ENCODE results near the gene RAP1A. TPM values are rescaled to one million over a fixed set of nuclear protein-coding genes. Genes with fewer than 3 reads are reported as not detected.

Gene RAP1A
- total RNA-seq, 6 experiments from 2014 or later: 75.7 to 82.9 (median 80.3) TPM

DNA sequence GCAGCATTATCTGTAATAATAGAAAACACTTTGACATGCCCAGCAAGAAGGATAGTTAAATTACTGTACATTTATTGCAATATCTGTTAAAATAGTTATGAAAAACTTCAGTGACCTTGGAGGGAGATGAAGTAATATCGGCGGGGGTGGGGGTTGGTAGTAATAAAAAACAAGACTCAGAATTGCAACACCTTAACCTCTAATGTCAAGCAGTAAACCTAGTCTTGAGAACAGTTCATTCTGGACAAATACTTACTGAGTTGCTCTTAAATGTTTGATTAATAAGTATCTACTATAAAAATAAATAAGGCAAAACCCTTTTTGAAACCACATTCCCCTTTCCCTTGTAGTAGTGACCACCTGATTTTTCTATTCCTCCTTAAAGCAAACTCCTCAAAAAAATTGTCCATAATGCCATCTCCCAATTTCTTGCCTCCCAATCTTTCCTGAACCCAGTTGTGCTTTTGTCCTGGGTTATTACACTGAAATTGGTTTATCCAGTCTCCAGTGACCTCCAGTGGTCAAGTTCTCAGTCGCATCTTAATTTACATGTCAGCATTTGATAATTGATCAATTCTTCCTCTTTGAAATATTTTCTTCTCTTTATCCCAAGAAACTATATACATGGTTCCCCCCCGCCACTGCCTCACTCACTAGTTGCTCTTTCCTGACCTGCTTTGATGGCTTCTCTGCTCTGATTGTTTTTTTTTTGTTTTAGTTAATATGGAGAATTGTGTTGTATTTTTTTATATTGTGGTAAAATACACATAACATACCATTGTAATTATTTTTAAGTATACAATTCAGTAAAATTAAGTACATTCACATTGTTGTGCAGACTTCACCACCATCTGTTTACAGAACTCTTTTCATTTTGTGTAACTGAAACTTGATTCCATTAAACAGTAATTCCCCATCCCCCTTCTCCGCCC is 36.8 kb downstream of the RAP1A start:
- no peaks in the 10 kb centered on the region for H3K36me3 Mint-ChIP-seq (ENCODE audit: low read depth)
- no peaks in the 10 kb centered on the region for H3K9me3 Mint-ChIP-seq
- peaks cover 12% of the 10 kb centered on the region for H3K4me1 Mint-ChIP-seq (ENCODE audit: low read depth)
- H3K27ac Mint-ChIP-seq: peak overlapping the region; percentile 24
- no peak overlapping the region for H3K4me3 Mint-ChIP-seq
- peak; percentile 87 for TF ChIP-seq CTCF (IDR thresholded peaks at IDR 0.05)
- peak; percentile 62 for DNase-seq
- no peaks in the 10 kb centered on the region for H3K27me3 Mint-ChIP-seq (ENCODE audit: insufficient read depth)

DNA sequence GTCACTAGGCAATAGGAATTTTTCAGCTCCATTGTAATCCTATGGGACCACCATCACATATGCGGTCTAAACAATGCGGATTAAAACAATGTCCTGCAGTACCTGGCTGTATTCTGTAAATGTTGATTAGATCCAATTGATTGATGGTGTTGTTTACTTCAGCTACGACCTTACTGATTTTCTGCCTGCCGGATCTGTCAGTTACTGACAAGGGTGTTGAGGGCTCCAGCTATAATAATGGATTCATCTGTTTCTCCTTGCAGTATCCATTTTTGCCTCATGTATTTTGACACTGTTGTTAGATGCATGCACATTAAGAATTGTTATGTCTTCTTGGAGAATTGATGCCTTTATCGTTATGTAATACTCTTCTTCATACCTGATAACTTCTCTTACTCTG is 39.0 kb downstream of the RAP1A start:
- H3K4me3 Mint-ChIP-seq: no peak overlapping the region
- TF ChIP-seq CTCF (IDR thresholded peaks at IDR 0.05): no peak
- no peaks in the 10 kb centered on the region for H3K36me3 Mint-ChIP-seq (ENCODE audit: low read depth)
- H3K27me3 Mint-ChIP-seq (ENCODE audit: insufficient read depth): no peaks in the 10 kb centered on the region
- H3K9me3 Mint-ChIP-seq: no peaks in the 10 kb centered on the region
- H3K4me1 Mint-ChIP-seq (ENCODE audit: low read depth): peaks cover 16% of the 10 kb centered on the region
- DNase-seq: no peak
- H3K27ac Mint-ChIP-seq: no peak overlapping the region

- DNase-seq: no peak
- Mint-ChIP-seq H3K27ac (no peak overlapping the region), H3K36me3 (ENCODE audit: low read depth) (no peaks in the 10 kb centered on the region), H3K27me3 (ENCODE audit: insufficient read depth) (no peaks in the 10 kb centered on the region), H3K9me3 (no peaks in the 10 kb centered on the region), H3K4me3 (no peak overlapping the region), H3K4me1 (ENCODE audit: low read depth) (peaks cover 34% of the 10 kb centered on the region)
- TF ChIP-seq CTCF (IDR thresholded peaks at IDR 0.05): no peak
Observed at GRCh38 chr1:111660204-111661150, 40.9 kb downstream of the RAP1A start.

DNA sequence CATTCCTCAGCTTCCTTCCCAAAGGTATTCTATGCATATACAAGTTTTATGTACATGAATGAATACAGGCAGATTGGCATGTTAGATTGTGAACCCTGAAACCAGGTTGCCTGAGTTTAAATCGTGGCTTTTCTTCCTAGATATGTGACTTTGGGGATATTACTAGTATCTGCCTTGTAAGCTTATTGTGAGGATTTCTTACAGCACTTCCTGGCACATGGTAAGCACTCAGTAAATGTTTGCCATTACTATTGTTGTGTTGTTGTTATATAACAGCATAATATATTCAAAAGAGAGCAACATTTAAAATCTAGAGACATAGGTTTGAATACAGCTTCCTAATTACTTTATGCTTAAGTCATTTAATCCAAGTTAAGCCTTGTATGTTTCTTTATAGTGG is 45.1 kb downstream of the RAP1A start:
- H3K4me1 Mint-ChIP-seq (ENCODE audit: low read depth): peaks cover 42% of the 10 kb centered on the region
- no peak overlapping the region for H3K4me3 Mint-ChIP-seq
- no peak overlapping the region; the same call in 1 of the 2 replicates for H3K27ac Mint-ChIP-seq
- no peaks in the 10 kb centered on the region for H3K27me3 Mint-ChIP-seq (ENCODE audit: insufficient read depth)
- H3K9me3 Mint-ChIP-seq: no peaks in the 10 kb centered on the region
- no peak for DNase-seq
- peaks cover 5% of the 10 kb centered on the region for H3K36me3 Mint-ChIP-seq (ENCODE audit: low read depth)
- TF ChIP-seq CTCF (IDR thresholded peaks at IDR 0.05): no peak

- H3K4me3 Mint-ChIP-seq: no peak overlapping the region
- peaks cover 51% of the 10 kb centered on the region for H3K4me1 Mint-ChIP-seq (ENCODE audit: low read depth)
- H3K27me3 Mint-ChIP-seq (ENCODE audit: insufficient read depth): no peaks in the 10 kb centered on the region
- DNase-seq: no peak
- TF ChIP-seq CTCF (IDR thresholded peaks at IDR 0.05): no peak
- H3K27ac Mint-ChIP-seq: no peak overlapping the region
- peaks cover 5% of the 10 kb centered on the region for H3K36me3 Mint-ChIP-seq (ENCODE audit: low read depth)
- H3K9me3 Mint-ChIP-seq: no peaks in the 10 kb centered on the region
Observed at GRCh38 chr1:111665497-111665896, 45.9 kb downstream of the RAP1A start.
